K562 (cell line): ENCODE data around the gene C11orf65. TPM values are rescaled to one million over a fixed set of nuclear protein-coding genes. Genes with fewer than 3 reads are reported as not detected.

ENCODE experiments used
- SPI1 ChIP-seq: IDR thresholded peaks from 2 replicates; pipeline ENCODE4 v1.6.1; 2011; ENCODE audit warnings: low read depth, low read length, control low read depth, borderline replicate concordance
- TFAM ChIP-seq: fragments of 250-450 bp; sonication (Bioruptor Pico); conservative IDR thresholded peaks from 2 replicates; pipeline ENCODE4 v1.5.0; 2021; ENCODE audit warnings: mild to moderate bottlenecking, moderate library complexity
- ZBTB40 ChIP-seq, 2 experiments: fragments of 450-650 bp in 1 of 2; sonication (generic) in 1 of 2; formaldehyde crosslinking in 1 of 2; IDR thresholded peaks; 2 replicates each; pipeline versions ENCODE4 v1.7.1 to v1.9.0; 2016 to 2022; ENCODE audit warnings: inconsistent platforms in 1 of 2, mild to moderate bottlenecking in 1 of 2, missing genetic modification reagents in 1 of 2
- polyA plus RNA-seq, 8 experiments: library from polyadenylated mRNA; depleted of rRNA in 4 of 8; stranded (reverse) in 5 of 8; unstranded in 3 of 8; fragments of >200 nt; fragmentation: Nextera tagmentation in 2 of 8; fragmentation: Illumina TruSeq in 1 of 8; extraction: Ambion mirVana in 2 of 8; extraction: Trizol in 1 of 8; gene quantifications; 2 replicates each; pipeline versions ENCODE4 v1.2.1 to v1.2.3, GENCODE V29; 2011 to 2014; ENCODE audit warnings: inconsistent platforms in 1 of 8, missing spikeins in 1 of 8
- total RNA-seq, 7 experiments: library from RNA; depleted of rRNA in 6 of 7; stranded (reverse); fragments of >200 nt in 6 of 7; fragmentation: Illumina TruSeq in 2 of 7; extraction: Trizol in 2 of 7; gene quantifications; 2 replicates each; pipeline versions ENCODE4 v1.2.1 to v1.2.3, GENCODE V29; 2011 to 2021; ENCODE audit warnings: low replicate concordance in 1 of 7

The C11orf65 gene
- total and polyA plus RNA-seq, 9 of the 15 experiments (the other 6 are each of a cell fraction or from before 2014, with no cell fraction given): 1.0 to 2.1 (median 1.2) TPM

GRCh38 chr11:108500721-108501120 is 33.4 kb upstream of the C11orf65 start (continued):
- peak; percentile 89 for TF ChIP-seq ZBTB40 (IDR thresholded peaks at IDR 0.05)
- TF ChIP-seq ZBTB40 (CRISPR knock-in tag; IDR thresholded peaks at IDR 0.05): peak; percentile 42; the same call in 1 of the 2 replicates
- TF ChIP-seq SPI1: no peak
- TF ChIP-seq TFAM (CRISPR knock-in tag): no peak
